ENCODE results near the gene TMEM209.

TMEM209 gene

GRCh38 chr7:130160023-130160422 lies 45.2 kb downstream of the TMEM209 start:
- no peak for DNase-seq (ENCODE audit: low read depth)
- H3K4me3 ChIP-seq (ENCODE audit: low read depth, low read length): no peak overlapping the region
- TF ChIP-seq, protein P1, sequence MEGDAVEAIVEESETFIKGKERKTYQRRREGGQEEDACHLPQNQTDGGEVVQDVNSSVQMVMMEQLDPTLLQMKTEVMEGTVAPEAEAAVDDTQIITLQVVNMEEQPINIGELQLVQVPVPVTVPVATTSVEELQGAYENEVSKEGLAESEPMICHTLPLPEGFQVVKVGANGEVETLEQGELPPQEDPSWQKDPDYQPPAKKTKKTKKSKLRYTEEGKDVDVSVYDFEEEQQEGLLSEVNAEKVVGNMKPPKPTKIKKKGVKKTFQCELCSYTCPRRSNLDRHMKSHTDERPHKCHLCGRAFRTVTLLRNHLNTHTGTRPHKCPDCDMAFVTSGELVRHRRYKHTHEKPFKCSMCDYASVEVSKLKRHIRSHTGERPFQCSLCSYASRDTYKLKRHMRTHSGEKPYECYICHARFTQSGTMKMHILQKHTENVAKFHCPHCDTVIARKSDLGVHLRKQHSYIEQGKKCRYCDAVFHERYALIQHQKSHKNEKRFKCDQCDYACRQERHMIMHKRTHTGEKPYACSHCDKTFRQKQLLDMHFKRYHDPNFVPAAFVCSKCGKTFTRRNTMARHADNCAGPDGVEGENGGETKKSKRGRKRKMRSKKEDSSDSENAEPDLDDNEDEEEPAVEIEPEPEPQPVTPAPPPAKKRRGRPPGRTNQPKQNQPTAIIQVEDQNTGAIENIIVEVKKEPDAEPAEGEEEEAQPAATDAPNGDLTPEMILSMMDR (IDR thresholded peaks at IDR 0.05; ENCODE audit: insufficient read depth, low read depth, low read length, missing control alignments): no peak

- no peak overlapping the region for H3K4me3 ChIP-seq (ENCODE audit: low read depth, low read length)
- TF ChIP-seq, protein P1 (IDR thresholded peaks at IDR 0.05; ENCODE audit: insufficient read depth, low read depth, low read length, missing control alignments): no peak
- DNase-seq (ENCODE audit: low read depth): no peak
These were observed 47.5 kb downstream of the TMEM209 start for GRCh38 chr7:130157700-130158099.

DNA sequence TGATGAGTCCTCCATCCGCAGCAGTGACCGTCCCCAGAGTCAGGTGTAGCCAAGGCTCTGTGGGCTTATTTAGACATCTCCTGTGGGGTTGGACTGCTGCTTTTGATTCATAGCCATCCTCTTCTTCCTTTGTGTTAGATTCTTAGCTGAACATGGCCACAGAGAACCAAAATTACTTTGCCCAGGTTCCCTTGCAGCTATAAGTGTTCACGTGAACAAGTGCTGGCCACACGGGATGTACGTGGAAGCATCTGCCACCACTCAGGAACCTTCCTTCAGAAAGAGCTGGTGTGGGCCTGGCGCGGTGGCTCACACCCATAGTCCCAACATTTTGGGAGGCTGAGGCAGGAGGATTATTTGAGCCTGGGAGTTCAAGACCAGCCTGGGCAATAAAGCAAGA lies 49.1 kb downstream of the TMEM209 start:
- TF ChIP-seq, protein P1 (IDR thresholded peaks at IDR 0.05; ENCODE audit: insufficient read depth, low read depth, low read length, missing control alignments): no peak
- DNase-seq (ENCODE audit: low read depth): no peak
- no peak overlapping the region for H3K4me3 ChIP-seq (ENCODE audit: low read depth, low read length)

GRCh38 chr7:130154501-130155317 lies 50.5 kb downstream of the TMEM209 start:
- TF ChIP-seq, protein P1 (IDR thresholded peaks at IDR 0.05; ENCODE audit: insufficient read depth, low read depth, low read length, missing control alignments): no peak
- no peak for DNase-seq (ENCODE audit: low read depth)
- no peak overlapping the region for H3K4me3 ChIP-seq (ENCODE audit: low read depth, low read length)

- no peak for DNase-seq (ENCODE audit: low read depth)
- H3K4me3 ChIP-seq (ENCODE audit: low read depth, low read length): no peak overlapping the region
- TF ChIP-seq, protein P1 (IDR thresholded peaks at IDR 0.05; ENCODE audit: insufficient read depth, low read depth, low read length, missing control alignments): no peak
These were observed 51.1 kb downstream of the TMEM209 start for GRCh38 chr7:130154131-130154500.

DNA sequence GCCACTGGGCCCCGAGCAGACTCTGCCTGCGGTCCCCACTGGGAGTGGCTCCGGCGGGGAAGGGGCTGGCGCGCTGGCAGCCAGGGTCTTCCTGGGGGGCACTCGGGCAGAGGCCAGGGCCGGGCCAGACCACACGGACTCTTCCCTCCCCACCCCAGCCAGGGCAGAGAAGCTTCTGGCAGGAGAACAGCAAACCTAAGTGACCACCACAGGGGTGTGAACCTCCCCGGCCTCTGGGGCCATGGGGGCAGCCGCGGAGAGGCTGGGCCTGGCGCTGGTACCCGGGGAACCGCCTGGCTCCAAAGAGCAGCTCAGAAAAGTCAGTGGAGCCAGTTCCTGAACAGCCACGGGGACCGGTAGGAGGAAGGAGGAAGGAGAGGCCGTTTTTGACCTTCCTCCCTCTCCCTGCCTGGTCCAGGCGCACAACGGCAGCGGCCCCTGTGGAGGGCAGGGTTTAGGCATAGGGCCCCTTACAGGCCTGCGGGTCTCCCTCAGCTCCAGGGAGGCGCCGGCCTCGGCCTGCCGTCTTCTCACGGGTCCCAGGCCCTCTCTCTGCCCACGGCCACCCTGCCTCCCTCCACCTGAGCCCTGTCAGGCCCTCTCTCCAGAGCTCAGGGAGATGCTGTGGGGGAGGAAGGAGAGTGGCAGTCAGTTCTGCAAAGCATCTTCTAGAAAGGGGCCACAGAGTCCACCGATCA lies 51.8 kb downstream of the TMEM209 start:
- TF ChIP-seq, protein P1 (IDR thresholded peaks at IDR 0.05; ENCODE audit: insufficient read depth, low read depth, low read length, missing control alignments): no peak
- H3K4me3 ChIP-seq (ENCODE audit: low read depth, low read length): no peak overlapping the region
- DNase-seq (ENCODE audit: low read depth): no peak
